SU-DHL-6 (cell line): ENCODE data around the gene NAV1.
"Not testable (repeated sequence)": the region's sequence is repeated elsewhere in the genome, so short reads cannot be mapped to it uniquely, and the experiment has no call there.

Experiments
- H2AFZ ChIP-seq: fragments of 200-600 bp; sonication (generic); 2 replicates; pipeline ENCODE4 v1.6.1; 2014; ENCODE audit warnings: low read depth, mild to moderate bottlenecking, moderate library complexity, mixed read lengths, antibody characterized with exemption, low read length; ENCODE audit not compliant: severe bottlenecking
- H3F3A ChIP-seq: fragments of 200-600 bp; shearing (Covaris generic); 2 replicates; pipeline ENCODE4 v1.6.0; 2016; ENCODE audit warnings: antibody characterized with exemption, mild to moderate bottlenecking; ENCODE audit not compliant: insufficient read depth
- H3K27ac ChIP-seq: fragments of 200-600 bp; sonication (generic); 2 replicates; pipeline ENCODE4 v1.5.1; 2016; ENCODE audit warnings: low read depth, mild to moderate bottlenecking, low read length, moderate library complexity, mixed read lengths
- H3K27me3 ChIP-seq: fragments of 200-600 bp; sonication (generic), shearing (Covaris generic); 2 replicates; pipeline ENCODE4 v1.6.0; 2014; ENCODE audit warnings: mild to moderate bottlenecking, low read length
- H3K36me3 ChIP-seq: fragments of 200-600 bp; sonication (generic); 2 replicates; pipeline ENCODE4 v1.6.1; 2014; ENCODE audit warnings: mild to moderate bottlenecking, low read length, mixed read lengths
- H3K4me2 ChIP-seq: fragments of 300-600, 200-600 bp; shearing (Covaris generic), sonication (generic); 2 replicates; pipeline ENCODE4 v1.6.0; 2014; ENCODE audit warnings: low read length, low read depth, mild to moderate bottlenecking; ENCODE audit not compliant: poor library complexity, severe bottlenecking
- H3K4me3 ChIP-seq: fragments of 200-600 bp; sonication (generic); 2 replicates; pipeline ENCODE4 v1.5.1; 2014; ENCODE audit warnings: antibody characterized with exemption, low read length, mild to moderate bottlenecking, mixed read lengths; ENCODE audit not compliant: insufficient read depth, poor library complexity, severe bottlenecking
- H3K79me2 ChIP-seq: fragments of 200-600 bp; sonication (generic); 2 replicates; pipeline ENCODE4 v1.6.1; 2014; ENCODE audit warnings: mild to moderate bottlenecking, low read length, moderate library complexity; ENCODE audit not compliant: insufficient read depth
- H3K9ac ChIP-seq: fragments of 200-600 bp; sonication (generic); 2 replicates; pipeline ENCODE4 v1.7.0; 2014; ENCODE audit warnings: mild to moderate bottlenecking, low read length
- H3K9me2 ChIP-seq: fragments of 200-600 bp; sonication (generic); replicated peaks from 2 replicates; pipeline ENCODE4 v1.6.1; 2014; ENCODE audit warnings: low read length; ENCODE audit not compliant: insufficient read depth
- H3K9me3 ChIP-seq: fragments of 200-600 bp; sonication (generic); 2 replicates; pipeline ENCODE4 v1.6.1; 2014; ENCODE audit warnings: low read length, mixed read lengths; ENCODE audit not compliant: insufficient read depth
- H4K20me1 ChIP-seq: fragments of 200-600 bp; sonication (generic); 2 replicates; pipeline ENCODE4 v1.6.1; 2014; ENCODE audit warnings: low read depth, mild to moderate bottlenecking, antibody characterized with exemption, low read length, moderate library complexity, mixed read lengths
- EZH2phosphoT487 ChIP-seq: fragments of 200-600 bp; sonication (generic), shearing (Covaris generic); conservative IDR thresholded peaks from 2 replicates; pipeline ENCODE4 v1.6.1; 2018; ENCODE audit warnings: mild to moderate bottlenecking, antibody characterized with exemption, low read length, moderate library complexity, mixed read lengths
- TF ChIP-seq, protein P1 (sequence below): fragments of 200-600 bp; sonication (generic); IDR thresholded peaks from one replicate; pipeline ENCODE4 v1.5.1; 2017; ENCODE audit warnings: antibody characterized with exemption, mild to moderate bottlenecking, low read length, moderate library complexity; ENCODE audit not compliant: insufficient read depth, poor library complexity, severe bottlenecking

The NAV1 gene

DNA sequence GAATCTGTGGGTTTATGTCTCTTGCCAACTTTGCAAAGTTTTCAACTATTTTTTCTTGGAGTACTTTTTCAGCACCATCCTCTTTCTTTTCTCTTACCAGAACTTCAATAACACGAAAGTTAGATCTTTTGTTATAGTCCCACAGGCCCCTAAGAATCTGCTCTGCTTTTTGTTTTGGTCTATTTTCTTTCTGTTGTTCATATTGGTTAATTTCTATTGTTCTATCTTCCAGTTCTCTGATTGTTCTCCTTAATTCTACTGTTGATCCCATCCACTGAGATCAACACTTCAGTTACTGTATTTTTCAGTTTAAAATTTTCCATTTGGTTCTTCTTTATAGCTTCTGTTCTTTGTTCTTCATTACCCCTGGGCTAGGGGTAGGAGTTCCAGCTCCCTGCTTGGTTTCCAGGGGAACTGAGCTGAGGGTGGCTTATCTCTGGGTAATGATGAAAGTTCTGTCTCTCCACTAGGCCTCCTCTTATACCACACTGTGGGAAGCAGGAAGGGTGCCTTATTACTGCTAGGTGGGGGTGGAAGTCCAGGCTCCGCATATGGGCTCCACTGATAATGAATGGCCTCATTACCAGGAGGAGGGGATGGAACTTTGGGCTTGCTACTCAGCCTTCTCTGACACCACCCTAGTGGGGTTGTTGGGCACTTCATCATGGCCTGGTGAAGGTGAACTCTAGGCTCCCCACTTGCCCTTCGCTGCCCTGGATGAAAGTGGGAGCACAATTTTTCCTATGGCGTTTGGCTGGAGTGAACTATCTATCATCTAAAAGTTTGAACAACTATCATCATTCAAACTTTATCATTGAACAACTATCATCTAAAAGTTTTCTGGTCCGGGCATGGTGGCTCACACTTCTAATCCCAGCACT is 39.3 kb downstream of the NAV1 start:
- H3K9ac ChIP-seq = no peak overlapping the region
- H3K36me3 ChIP-seq = no peaks in the 10 kb centered on the region
- H3K4me3 ChIP-seq = no peak overlapping the region
- H3F3A ChIP-seq = no peaks in the 10 kb centered on the region
- H3K27ac ChIP-seq = no peak overlapping the region
- H2AFZ ChIP-seq = no peak overlapping the region
- no peak overlapping the region for H3K4me2 ChIP-seq
- no peaks in the 10 kb centered on the region for H3K27me3 ChIP-seq
- TF ChIP-seq EZH2phosphoT487 = no peak
- TF ChIP-seq, protein P1, sequence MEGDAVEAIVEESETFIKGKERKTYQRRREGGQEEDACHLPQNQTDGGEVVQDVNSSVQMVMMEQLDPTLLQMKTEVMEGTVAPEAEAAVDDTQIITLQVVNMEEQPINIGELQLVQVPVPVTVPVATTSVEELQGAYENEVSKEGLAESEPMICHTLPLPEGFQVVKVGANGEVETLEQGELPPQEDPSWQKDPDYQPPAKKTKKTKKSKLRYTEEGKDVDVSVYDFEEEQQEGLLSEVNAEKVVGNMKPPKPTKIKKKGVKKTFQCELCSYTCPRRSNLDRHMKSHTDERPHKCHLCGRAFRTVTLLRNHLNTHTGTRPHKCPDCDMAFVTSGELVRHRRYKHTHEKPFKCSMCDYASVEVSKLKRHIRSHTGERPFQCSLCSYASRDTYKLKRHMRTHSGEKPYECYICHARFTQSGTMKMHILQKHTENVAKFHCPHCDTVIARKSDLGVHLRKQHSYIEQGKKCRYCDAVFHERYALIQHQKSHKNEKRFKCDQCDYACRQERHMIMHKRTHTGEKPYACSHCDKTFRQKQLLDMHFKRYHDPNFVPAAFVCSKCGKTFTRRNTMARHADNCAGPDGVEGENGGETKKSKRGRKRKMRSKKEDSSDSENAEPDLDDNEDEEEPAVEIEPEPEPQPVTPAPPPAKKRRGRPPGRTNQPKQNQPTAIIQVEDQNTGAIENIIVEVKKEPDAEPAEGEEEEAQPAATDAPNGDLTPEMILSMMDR = no peak
- H3K9me3 ChIP-seq = no peaks in the 10 kb centered on the region
- H3K79me2 ChIP-seq = no peaks in the 10 kb centered on the region
- no peaks in the 10 kb centered on the region for H4K20me1 ChIP-seq
- H3K9me2 ChIP-seq = no peaks in the 10 kb centered on the region

DNA sequence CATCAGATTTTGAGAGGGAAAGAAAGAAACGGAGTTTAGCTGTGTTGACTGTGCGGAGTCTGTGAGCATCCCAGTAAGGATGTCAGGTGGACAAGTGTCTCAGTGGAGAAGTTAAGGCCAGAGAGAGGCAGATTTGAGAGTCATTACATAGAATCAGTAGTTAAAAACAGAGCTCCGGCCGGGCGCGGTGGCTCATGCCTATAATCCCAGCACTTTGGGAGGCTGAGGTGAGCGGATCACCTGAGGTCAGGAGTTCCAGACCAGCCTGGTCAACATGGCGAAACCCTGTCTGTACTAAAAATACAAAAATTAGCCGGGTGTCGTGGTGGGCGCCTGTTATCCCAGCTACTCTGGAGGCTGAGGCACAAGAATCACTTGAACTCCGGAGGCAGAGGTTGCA is 42.4 kb downstream of the NAV1 start:
- not testable (repeated sequence) for H3K9me2 ChIP-seq, H3K27ac ChIP-seq, H2AFZ ChIP-seq, H3K4me2 ChIP-seq, H4K20me1 ChIP-seq, H3K9me3 ChIP-seq, H3K27me3 ChIP-seq, H3K79me2 ChIP-seq, H3K9ac ChIP-seq, H3F3A ChIP-seq, H3K4me3 ChIP-seq, H3K36me3 ChIP-seq

DNA sequence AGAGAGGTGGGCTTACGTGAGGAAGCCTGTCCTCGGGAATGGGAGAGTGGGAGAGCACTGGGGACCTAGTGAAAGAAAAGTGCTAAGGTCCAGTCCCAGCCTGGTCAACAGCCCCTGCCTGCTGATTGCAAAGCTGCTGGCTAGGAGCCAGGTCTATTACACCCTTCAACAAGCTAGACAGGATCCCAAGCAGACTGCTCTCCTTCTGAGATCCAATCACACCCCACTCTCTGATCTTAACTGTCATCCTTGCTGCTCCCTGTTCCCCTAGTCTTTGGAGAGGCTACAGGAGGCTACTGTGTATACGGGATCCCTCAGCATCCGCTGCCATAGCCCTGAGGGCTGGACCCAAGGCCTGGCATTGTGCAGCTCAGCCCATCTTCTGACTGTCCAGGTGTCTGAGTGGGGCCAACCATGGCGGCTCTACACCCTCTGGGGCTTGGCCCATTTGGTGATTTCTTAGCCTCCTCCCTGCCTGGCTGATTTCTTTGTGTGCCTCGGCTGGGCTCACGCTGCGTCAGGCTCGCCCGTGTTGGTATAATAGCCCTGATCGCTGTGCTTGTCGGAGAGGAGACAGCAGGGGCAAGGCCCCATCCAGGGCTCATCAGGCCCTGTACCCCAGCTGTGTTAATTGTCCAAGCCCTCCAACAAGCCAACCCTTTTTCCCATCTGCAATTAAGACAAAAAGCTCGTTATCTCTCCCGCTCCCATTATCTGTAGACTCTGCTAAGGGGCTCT is 43.9 kb downstream of the NAV1 start:
- no peaks in the 10 kb centered on the region for H3K9me3 ChIP-seq
- H3K79me2 ChIP-seq = no peaks in the 10 kb centered on the region
- no peaks in the 10 kb centered on the region for H3K9me2 ChIP-seq
- no peaks in the 10 kb centered on the region for H3F3A ChIP-seq
- no peak overlapping the region for H3K4me3 ChIP-seq
- no peaks in the 10 kb centered on the region for H3K36me3 ChIP-seq
- no peak overlapping the region for H3K4me2 ChIP-seq
- TF ChIP-seq, protein P1 = no peak
- TF ChIP-seq EZH2phosphoT487 = no peak
- no peak overlapping the region for H3K9ac ChIP-seq
- no peaks in the 10 kb centered on the region for H4K20me1 ChIP-seq
- H3K27me3 ChIP-seq = no peaks in the 10 kb centered on the region
- no peak overlapping the region for H2AFZ ChIP-seq
- no peak overlapping the region for H3K27ac ChIP-seq

DNA sequence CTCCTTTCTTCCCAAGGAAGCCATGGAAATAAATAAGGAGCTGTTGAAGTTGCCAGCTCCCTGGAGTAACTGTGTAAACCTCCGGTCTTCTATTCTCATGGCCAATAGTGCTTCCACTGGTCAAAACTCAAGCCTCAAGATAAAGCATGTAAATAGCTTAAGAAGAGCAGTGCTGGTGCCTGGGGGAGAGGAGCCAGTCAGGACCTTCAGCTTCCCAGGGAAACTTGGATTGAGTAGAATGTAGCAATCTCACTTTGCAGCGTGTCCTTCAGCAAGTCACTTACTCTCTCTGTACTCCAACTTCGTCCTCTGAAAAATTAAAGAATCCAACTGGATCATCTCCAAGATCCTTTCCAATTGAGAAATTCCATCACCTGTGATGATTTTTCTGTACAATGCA is 44.7 kb downstream of the NAV1 start:
- no peak overlapping the region for H2AFZ ChIP-seq
- no peaks in the 10 kb centered on the region for H3F3A ChIP-seq
- TF ChIP-seq, protein P1 = no peak
- TF ChIP-seq EZH2phosphoT487 = no peak
- H3K27me3 ChIP-seq = no peaks in the 10 kb centered on the region
- H3K4me2 ChIP-seq = no peak overlapping the region
- no peak overlapping the region for H3K9ac ChIP-seq
- no peaks in the 10 kb centered on the region for H3K79me2 ChIP-seq
- no peak overlapping the region for H3K4me3 ChIP-seq
- no peaks in the 10 kb centered on the region for H3K9me3 ChIP-seq
- no peaks in the 10 kb centered on the region for H3K36me3 ChIP-seq
- no peak overlapping the region for H3K27ac ChIP-seq
- H3K9me2 ChIP-seq = no peaks in the 10 kb centered on the region
- H4K20me1 ChIP-seq = no peaks in the 10 kb centered on the region
